Measurements from ENCODE around the gene NTM. TPM values are rescaled to one million over a fixed set of nuclear protein-coding genes. Genes with fewer than 3 reads are reported as not detected.

The NTM gene
- total RNA-seq, 1 experiment from 2014 or later: 16.4 TPM

GRCh38 chr11:131637469-131638175, 267.2 kb downstream of the NTM start:
- ATAC-seq (no peak), DNase-seq (ENCODE audit: low spot score) (no peak)
- CTCF ChIA-PET: interaction anchor here (1.2 to 1.3 kb wide), 2 partner anchors 42 to 54 kb away, joined by 3 to 4 read pairs; no protein-coding TSS in a partner anchor
- POLR2A ChIA-PET: no interaction called here
- no peak for TF ChIP-seq ZNF232 (CRISPR knock-in tag; IDR thresholded peaks at IDR 0.05)
- no peak for TF ChIP-seq SMAD4 (CRISPR knock-in tag; IDR thresholded peaks at IDR 0.05)
- TF ChIP-seq GABPB1 (CRISPR knock-in tag; IDR thresholded peaks at IDR 0.05): no peak
- TF ChIP-seq RELA (CRISPR knock-in tag; IDR thresholded peaks at IDR 0.05; ENCODE audit: borderline replicate concordance): no peak
- no peak for TF ChIP-seq MXD4 (CRISPR knock-in tag; IDR thresholded peaks at IDR 0.05; ENCODE audit: borderline replicate concordance)
- no peak for TF ChIP-seq E2F5 (CRISPR knock-in tag; IDR thresholded peaks at IDR 0.05)
- no peak for TF ChIP-seq ZSCAN18 (CRISPR knock-in tag; IDR thresholded peaks at IDR 0.05)
- TF ChIP-seq NFE2L1 (CRISPR knock-in tag; IDR thresholded peaks at IDR 0.05): no peak
- TF ChIP-seq ZNF138 (CRISPR knock-in tag; conservative IDR thresholded peaks at IDR 0.05): no peak
- TF ChIP-seq ATF3 (CRISPR knock-in tag; conservative IDR thresholded peaks at IDR 0.05): no peak
- H3K27me3 Mint-ChIP-seq (ENCODE audit: low read depth): no peaks in the 10 kb centered on the region
- no peaks in the 10 kb centered on the region for H3K9me3 Mint-ChIP-seq
- no peak overlapping the region for H3K4me3 Mint-ChIP-seq
- H3K4me1 Mint-ChIP-seq: peaks cover 56% of the 10 kb centered on the region
- H3K27ac Mint-ChIP-seq: no peak overlapping the region
- H3K36me3 Mint-ChIP-seq: no peaks in the 10 kb centered on the region

GRCh38 chr11:131638889-131639288, 268.5 kb downstream of the NTM start:
- no peaks in the 10 kb centered on the region for H3K36me3 Mint-ChIP-seq
- POLR2A ChIA-PET: interaction anchor here (0.6 kb wide), 1 partner anchor 40 kb away, joined by 6 read pairs; no protein-coding TSS in a partner anchor
- CTCF ChIA-PET: interaction anchor here (1.2 kb wide), 1 partner anchor 43 kb away, joined by 3 read pairs; no protein-coding TSS in a partner anchor
- H3K27me3 Mint-ChIP-seq (ENCODE audit: low read depth): no peaks in the 10 kb centered on the region; the same call in 1 of the 2 replicates
- no peaks in the 10 kb centered on the region for H3K9me3 Mint-ChIP-seq
- DNase-seq (ENCODE audit: low spot score): no peak
- ATAC-seq: no peak
- no peak overlapping the region for H3K27ac Mint-ChIP-seq
- H3K4me1 Mint-ChIP-seq: peaks cover 62% of the 10 kb centered on the region
- no peak overlapping the region for H3K4me3 Mint-ChIP-seq
- no peak for TF ChIP-seq FOXP4 (CRISPR knock-in tag; IDR thresholded peaks at IDR 0.05)
- TF ChIP-seq USF2 (CRISPR knock-in tag; IDR thresholded peaks at IDR 0.05): no peak

GRCh38 chr11:131640320-131640719, 269.9 kb downstream of the NTM start:
- no peaks in the 10 kb centered on the region; the same call in 1 of the 2 replicates for H3K27me3 Mint-ChIP-seq (ENCODE audit: low read depth)
- TF ChIP-seq PRDM15 (CRISPR knock-in tag; IDR thresholded peaks at IDR 0.05) (peak; percentile 59), E2F1 (CRISPR knock-in tag; IDR thresholded peaks at IDR 0.05) (no peak), SP1 (CRISPR knock-in tag; conservative IDR thresholded peaks at IDR 0.05) (0 out of 2 replicates have a peak, but pooled peaks have one; percentile 26)
- H3K27ac Mint-ChIP-seq: peak overlapping the region; percentile 92
- DNase-seq (ENCODE audit: low spot score) (no peak), ATAC-seq (peak; percentile 82)
- ChIA-PET POLR2A (no interaction called here), CTCF (interaction anchor here (1.0 kb wide), 1 partner anchor 59 kb away, joined by 3 read pairs; no protein-coding TSS in a partner anchor)
- H3K4me1 Mint-ChIP-seq: peaks cover 67% of the 10 kb centered on the region
- H3K36me3 Mint-ChIP-seq: no peaks in the 10 kb centered on the region
- H3K9me3 Mint-ChIP-seq: no peaks in the 10 kb centered on the region
- peak overlapping the region; percentile 20 for H3K4me3 Mint-ChIP-seq
